HepG2 (cell line): Measurements from ENCODE around the gene REEP6. TPM values are rescaled to one million over a fixed set of nuclear protein-coding genes. Genes with fewer than 3 reads are reported as not detected.

Experiments
- CSRNP1 ChIP-seq: sonication (generic); formaldehyde crosslinking; IDR thresholded peaks from 2 replicates; pipeline ENCODE4 v1.8.1; 2023; ENCODE audit warnings: mild to moderate bottlenecking, missing genetic modification reagents
- DDIT3 ChIP-seq: sonication (generic); formaldehyde crosslinking; IDR thresholded peaks from 2 replicates; pipeline ENCODE4 v1.4.0; 2020; ENCODE audit warnings: mild to moderate bottlenecking, missing genetic modification reagents
- DNMT3B ChIP-seq: conservative IDR thresholded peaks from 2 replicates; pipeline ENCODE4 v1.6.1; 2016; ENCODE audit warnings: missing biosample characterization, control low read depth
- HNF1A ChIP-seq, 2 experiments: sonication (generic) in 1 of 2; formaldehyde crosslinking in 1 of 2; IDR thresholded peaks; 2 replicates each; pipeline versions ENCODE4 v1.4.0 to v1.6.1; 2016 to 2020; ENCODE audit warnings: borderline replicate concordance in 1 of 2, low read depth in 1 of 2, mild to moderate bottlenecking in 1 of 2, missing genetic modification reagents in 1 of 2
- HOXA7 ChIP-seq: sonication (generic); formaldehyde crosslinking; IDR thresholded peaks from 2 replicates; pipeline ENCODE4 v1.8.1; 2022; ENCODE audit warnings: mild to moderate bottlenecking, missing genetic modification reagents, moderate library complexity
- MEIS2 ChIP-seq: sonication (generic); formaldehyde crosslinking; IDR thresholded peaks from 2 replicates; pipeline ENCODE4 v1.9.0; 2021; ENCODE audit warnings: mild to moderate bottlenecking, missing genetic modification reagents
- MNT ChIP-seq: fragments of 450-650 bp; IDR thresholded peaks from 2 replicates; pipeline ENCODE4 v1.6.1; 2016
- MXD1 ChIP-seq: sonication (generic); formaldehyde crosslinking; IDR thresholded peaks from 2 replicates; pipeline ENCODE4 v1.4.0; 2020; ENCODE audit warnings: mild to moderate bottlenecking, missing genetic modification reagents
- PAF1 ChIP-seq: IDR thresholded peaks from 2 replicates; pipeline ENCODE4 v1.6.1; 2016; ENCODE audit warnings: missing genetic modification reagents, missing compliant biosample characterization
- RAD51 ChIP-seq: fragments of 450-650 bp; IDR thresholded peaks from 2 replicates; pipeline ENCODE4 v1.6.1; 2016; ENCODE audit warnings: borderline replicate concordance
- ZKSCAN8 ChIP-seq: IDR thresholded peaks from 2 replicates; pipeline ENCODE4 v1.6.1; 2016; ENCODE audit warnings: borderline replicate concordance, missing genetic modification reagents, missing compliant biosample characterization
- ZNF564 ChIP-seq: sonication (generic); formaldehyde crosslinking; IDR thresholded peaks from 2 replicates; pipeline ENCODE4 v1.8.1; 2023; ENCODE audit warnings: mild to moderate bottlenecking, missing genetic modification reagents
- polyA plus RNA-seq, 8 experiments: library from polyadenylated mRNA; depleted of rRNA in 3 of 8; stranded (reverse) in 7 of 8; unstranded in 1 of 8; fragments of >200 nt; fragmentation: Illumina TruSeq in 4 of 8; extraction: Trizol in 4 of 8; gene quantifications; 2 replicates each; pipeline versions ENCODE4 v1.2.1 to v1.2.3, GENCODE V29; 2011 to 2016; ENCODE audit warnings: low read depth in 4 of 8, missing spikeins in 1 of 8, mixed read lengths in 1 of 8; ENCODE audit not compliant: insufficient read depth in 1 of 8
- total RNA-seq, 5 experiments: library from RNA; depleted of rRNA; stranded (reverse); fragments of >200 nt; fragmentation: Illumina TruSeq; extraction: Trizol; gene quantifications; 2 replicates each; pipeline ENCODE4 v1.2.3, GENCODE V29; 2016; ENCODE audit warnings: low read depth in 1 of 5
- TF ChIP-seq, protein P1 (sequence below): sonication (generic); formaldehyde crosslinking; IDR thresholded peaks from 2 replicates; pipeline ENCODE4 v1.8.1; 2022; ENCODE audit warnings: mild to moderate bottlenecking, missing genetic modification reagents
- TF ChIP-seq, protein P2 (sequence below): sonication (generic); formaldehyde crosslinking; IDR thresholded peaks from 2 replicates; pipeline ENCODE4 v1.4.0; 2020; ENCODE audit warnings: missing genetic modification reagents

The REEP6 gene
- total and polyA plus RNA-seq, 2 of the 13 experiments (the other 11 are each of a cell fraction or from before 2014, with no cell fraction given): 10.0 to 28.8 TPM

GRCh38 chr19:1478934-1479707 lies 11.9 kb upstream of the REEP6 start, which contains the start of gene C19orf25 (continued):
- TF ChIP-seq HNF1A (IDR thresholded peaks at IDR 0.05; ENCODE audit: low read depth) (no peak), HNF1A (CRISPR knock-in tag; IDR thresholded peaks at IDR 0.05; ENCODE audit: borderline replicate concordance) (no peak), PAF1 (no peak), HOXA7 (CRISPR knock-in tag) (no peak), ZNF564 (CRISPR knock-in tag) (0 out of 2 replicates have a peak, but pooled peaks have one; percentile 29), ZKSCAN8 (CRISPR knock-in tag) (0 out of 2 replicates have a peak, but pooled peaks have one; percentile 48), DNMT3B (0 out of 2 replicates have a peak, but pooled peaks have one; percentile 28), MNT (peak; percentile 58), CSRNP1 (CRISPR knock-in tag) (peak; percentile 22; the same call in 1 of the 2 replicates), RAD51 (peak; percentile 95), MXD1 (CRISPR knock-in tag) (no peak; the same call in 1 of the 2 replicates), DDIT3 (CRISPR knock-in tag) (no peak), MEIS2 (CRISPR knock-in tag) (no peak)
- TF ChIP-seq, protein P1, sequence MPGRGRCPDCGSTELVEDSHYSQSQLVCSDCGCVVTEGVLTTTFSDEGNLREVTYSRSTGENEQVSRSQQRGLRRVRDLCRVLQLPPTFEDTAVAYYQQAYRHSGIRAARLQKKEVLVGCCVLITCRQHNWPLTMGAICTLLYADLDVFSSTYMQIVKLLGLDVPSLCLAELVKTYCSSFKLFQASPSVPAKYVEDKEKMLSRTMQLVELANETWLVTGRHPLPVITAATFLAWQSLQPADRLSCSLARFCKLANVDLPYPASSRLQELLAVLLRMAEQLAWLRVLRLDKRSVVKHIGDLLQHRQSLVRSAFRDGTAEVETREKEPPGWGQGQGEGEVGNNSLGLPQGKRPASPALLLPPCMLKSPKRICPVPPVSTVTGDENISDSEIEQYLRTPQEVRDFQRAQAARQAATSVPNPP (CRISPR knock-in tag): no peak
- TF ChIP-seq, protein P2, sequence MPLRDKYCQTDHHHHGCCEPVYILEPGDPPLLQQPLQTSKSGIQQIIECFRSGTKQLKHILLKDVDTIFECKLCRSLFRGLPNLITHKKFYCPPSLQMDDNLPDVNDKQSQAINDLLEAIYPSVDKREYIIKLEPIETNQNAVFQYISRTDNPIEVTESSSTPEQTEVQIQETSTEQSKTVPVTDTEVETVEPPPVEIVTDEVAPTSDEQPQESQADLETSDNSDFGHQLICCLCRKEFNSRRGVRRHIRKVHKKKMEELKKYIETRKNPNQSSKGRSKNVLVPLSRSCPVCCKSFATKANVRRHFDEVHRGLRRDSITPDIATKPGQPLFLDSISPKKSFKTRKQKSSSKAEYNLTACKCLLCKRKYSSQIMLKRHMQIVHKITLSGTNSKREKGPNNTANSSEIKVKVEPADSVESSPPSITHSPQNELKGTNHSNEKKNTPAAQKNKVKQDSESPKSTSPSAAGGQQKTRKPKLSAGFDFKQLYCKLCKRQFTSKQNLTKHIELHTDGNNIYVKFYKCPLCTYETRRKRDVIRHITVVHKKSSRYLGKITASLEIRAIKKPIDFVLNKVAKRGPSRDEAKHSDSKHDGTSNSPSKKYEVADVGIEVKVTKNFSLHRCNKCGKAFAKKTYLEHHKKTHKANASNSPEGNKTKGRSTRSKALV (CRISPR knock-in tag): no peak; the same call in 1 of the 2 replicates
